Ascending aorta (tissue), 2 donors: Measurements from ENCODE around the gene FNIP1. TPM values are rescaled to one million over a fixed set of nuclear protein-coding genes. Genes with fewer than 3 reads are reported as not detected.

ENCODE experiments used
- DNase-seq, 2 donors: peaks; one replicate each; pipeline ENCODE4 v3.0.0-alpha.2; 2019; ENCODE audit warnings: low spot score in 2 of 2
- H3K27ac ChIP-seq, 2 donors: fragments of 200-600 bp; sonication (generic); one replicate each; pipeline ENCODE4 v1.5.1; 2016 to 2017; ENCODE audit warnings: mild to moderate bottlenecking in 1 of 2
- H3K27me3 ChIP-seq: fragments of 200-600 bp; sonication (generic); one replicate; pipeline ENCODE4 v1.5.1; 2017
- H3K36me3 ChIP-seq, 2 donors: fragments of 200-600 bp; sonication (generic); one replicate each; pipeline ENCODE4 v1.5.1; 2016
- H3K4me1 ChIP-seq, 2 donors: fragments of 200-600 bp; sonication (generic); one replicate each; pipeline ENCODE4 v1.5.1; 2016 to 2017; ENCODE audit warnings: mild to moderate bottlenecking in 1 of 2
- H3K4me3 ChIP-seq, 2 donors: fragments of 200-600 bp; sonication (generic); one replicate each; pipeline ENCODE4 v1.5.1; 2016 to 2017; ENCODE audit warnings: mild to moderate bottlenecking in 1 of 2
- H3K9me3 ChIP-seq, 2 donors: fragments of 200-600 bp; sonication (generic); one replicate each; pipeline ENCODE4 v1.5.1; 2016
- intact Hi-C: fragments of 100-400 bp; cut with DNase I; formaldehyde crosslinking; loops from one replicate; pipeline ENCODE4 v1.15.1; 2023
- total RNA-seq: library from RNA; depleted of rRNA; stranded (reverse); fragments of >200 nt; gene quantifications from one replicate; pipeline ENCODE4 v1.1.0, GENCODE V29; 2016
- TF ChIP-seq, protein P1 (sequence below), 3 experiments: fragments of 200-600 bp in 2 of 3; fragments of 450-650 bp in 1 of 3; sonication (generic) in 2 of 3; IDR thresholded peaks; one replicate each; pipeline ENCODE4 v1.5.1; 2016 to 2019; ENCODE audit warnings: antibody characterized with exemption in 3 of 3, mild to moderate bottlenecking in 1 of 3, moderate library complexity in 1 of 3

FNIP1 gene
- total RNA-seq, 1 donor from 2014 or later: 20.5 TPM

GRCh38 chr5:131647048-131647769 lies 149.6 kb downstream of the FNIP1 start:
- H3K36me3 ChIP-seq: peaks cover 16 to 60% of the 10 kb centered on the region in 2 donors
- no peak overlapping the region for H3K4me3 ChIP-seq
- intact Hi-C loops: no loop called here
- no peaks in the 10 kb centered on the region for H3K27me3 ChIP-seq
- H3K27ac ChIP-seq: no peak overlapping the region
- no peaks in the 10 kb centered on the region for H3K4me1 ChIP-seq
- no peaks in the 10 kb centered on the region for H3K9me3 ChIP-seq
- TF ChIP-seq, protein P1, sequence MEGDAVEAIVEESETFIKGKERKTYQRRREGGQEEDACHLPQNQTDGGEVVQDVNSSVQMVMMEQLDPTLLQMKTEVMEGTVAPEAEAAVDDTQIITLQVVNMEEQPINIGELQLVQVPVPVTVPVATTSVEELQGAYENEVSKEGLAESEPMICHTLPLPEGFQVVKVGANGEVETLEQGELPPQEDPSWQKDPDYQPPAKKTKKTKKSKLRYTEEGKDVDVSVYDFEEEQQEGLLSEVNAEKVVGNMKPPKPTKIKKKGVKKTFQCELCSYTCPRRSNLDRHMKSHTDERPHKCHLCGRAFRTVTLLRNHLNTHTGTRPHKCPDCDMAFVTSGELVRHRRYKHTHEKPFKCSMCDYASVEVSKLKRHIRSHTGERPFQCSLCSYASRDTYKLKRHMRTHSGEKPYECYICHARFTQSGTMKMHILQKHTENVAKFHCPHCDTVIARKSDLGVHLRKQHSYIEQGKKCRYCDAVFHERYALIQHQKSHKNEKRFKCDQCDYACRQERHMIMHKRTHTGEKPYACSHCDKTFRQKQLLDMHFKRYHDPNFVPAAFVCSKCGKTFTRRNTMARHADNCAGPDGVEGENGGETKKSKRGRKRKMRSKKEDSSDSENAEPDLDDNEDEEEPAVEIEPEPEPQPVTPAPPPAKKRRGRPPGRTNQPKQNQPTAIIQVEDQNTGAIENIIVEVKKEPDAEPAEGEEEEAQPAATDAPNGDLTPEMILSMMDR (IDR thresholded peaks at IDR 0.05): no peak
- no peak for DNase-seq

- TF ChIP-seq, protein P1 (IDR thresholded peaks at IDR 0.05): no peak
- no peak for DNase-seq
- H3K4me1 ChIP-seq: no peaks in the 10 kb centered on the region
- peaks cover 1 to 37% of the 10 kb centered on the region in 2 donors for H3K36me3 ChIP-seq
- H3K27ac ChIP-seq: no peak overlapping the region
- intact Hi-C loops: no loop called here
- no peaks in the 10 kb centered on the region for H3K27me3 ChIP-seq
- H3K9me3 ChIP-seq: no peaks in the 10 kb centered on the region
- H3K4me3 ChIP-seq: no peak overlapping the region
These were observed 152.0 kb downstream of the FNIP1 start for GRCh38 chr5:131644822-131645221.

GRCh38 chr5:131644370-131644769 lies 152.4 kb downstream of the FNIP1 start:
- H3K27ac ChIP-seq: no peak overlapping the region
- no peaks in the 10 kb centered on the region for H3K9me3 ChIP-seq
- no peak overlapping the region for H3K4me3 ChIP-seq
- peaks cover 0 to 33% of the 10 kb centered on the region in 2 donors for H3K36me3 ChIP-seq
- DNase-seq: no peak
- TF ChIP-seq, protein P1 (IDR thresholded peaks at IDR 0.05): no peak
- H3K27me3 ChIP-seq: no peaks in the 10 kb centered on the region
- intact Hi-C loops: no loop called here
- H3K4me1 ChIP-seq: no peaks in the 10 kb centered on the region

DNA sequence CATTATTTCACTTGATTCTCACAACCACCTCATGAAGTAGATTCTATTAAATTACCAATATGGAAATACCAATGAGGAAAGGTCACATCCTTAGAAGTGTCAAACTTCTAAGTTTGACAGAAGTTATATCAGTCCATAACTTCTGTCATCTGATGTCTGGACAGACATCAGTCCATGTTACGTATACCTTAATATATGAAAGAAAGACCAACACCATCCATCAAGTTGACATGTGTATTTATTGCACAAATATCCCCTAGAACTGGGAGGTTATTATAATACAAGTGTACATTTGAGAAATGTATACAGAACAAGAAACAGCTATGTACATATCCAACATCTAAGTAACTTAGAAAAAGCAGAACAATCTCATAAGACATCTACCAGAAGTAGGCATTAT lies 155.3 kb downstream of the FNIP1 start:
- DNase-seq: no peak
- H3K36me3 ChIP-seq: peaks cover 0 to 19% of the 10 kb centered on the region in 2 donors
- no peaks in the 10 kb centered on the region for H3K27me3 ChIP-seq
- H3K27ac ChIP-seq: no peak overlapping the region
- TF ChIP-seq, protein P1 (IDR thresholded peaks at IDR 0.05): no peak
- H3K4me3 ChIP-seq: no peak overlapping the region
- intact Hi-C loops: no loop called here
- peaks cover 0 to 3% of the 10 kb centered on the region in 2 donors for H3K4me1 ChIP-seq
- no peaks in the 10 kb centered on the region for H3K9me3 ChIP-seq

DNA sequence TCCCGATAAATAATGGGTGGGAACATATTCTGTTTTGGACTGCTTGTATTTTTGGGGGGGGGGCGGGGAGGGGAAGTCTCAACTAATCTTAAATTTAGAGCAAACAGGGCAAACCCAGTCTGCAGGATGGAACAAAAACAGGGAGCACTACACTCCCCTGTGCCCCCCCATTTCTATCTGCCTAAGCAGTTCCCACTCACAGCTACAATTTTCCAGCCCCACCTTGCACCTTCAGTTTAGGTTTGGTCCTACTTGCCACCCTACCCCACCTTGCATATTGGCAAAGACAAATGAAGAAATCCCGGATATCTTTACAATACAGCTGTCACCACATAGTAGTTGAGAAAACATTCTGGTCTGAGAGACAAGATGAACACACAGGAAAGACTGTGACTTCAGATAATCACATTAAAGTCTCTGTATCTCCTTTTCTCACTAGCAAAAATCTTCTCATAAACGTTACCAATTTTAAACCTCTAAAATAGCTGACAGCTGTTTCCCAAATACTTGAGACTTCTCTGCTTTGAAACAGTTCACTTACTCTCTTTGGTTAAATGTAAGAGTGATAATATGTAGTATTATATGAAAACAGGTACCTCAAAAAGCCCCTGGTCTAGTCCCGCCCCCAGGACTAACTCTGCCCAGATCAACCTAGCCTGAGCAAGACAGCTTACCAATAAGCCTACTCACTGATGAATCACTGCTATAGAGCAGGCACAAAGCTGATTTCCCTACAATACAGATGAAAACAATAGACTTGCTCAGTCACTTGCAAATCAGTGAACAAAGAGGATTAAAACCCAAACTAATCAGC lies 156.6 kb downstream of the FNIP1 start:
- Histone ChIP-seq H3K27ac (no peak overlapping the region), H3K9me3 (no peaks in the 10 kb centered on the region), H3K27me3 (no peaks in the 10 kb centered on the region), H3K36me3 (peaks cover 0 to 14% of the 10 kb centered on the region in 2 donors), H3K4me3 (no peak overlapping the region), H3K4me1 (peaks cover 0 to 6% of the 10 kb centered on the region in 2 donors)
- TF ChIP-seq, protein P1 (IDR thresholded peaks at IDR 0.05): no peak
- intact Hi-C loops: no loop called here
- no peak for DNase-seq
